Measurements from ENCODE around the gene CNGA3. TPM values are rescaled to one million over a fixed set of nuclear protein-coding genes. Genes with fewer than 3 reads are reported as not detected.

The CNGA3 gene
- total and polyA plus RNA-seq, 2 donors (not counting 3 experiments of a cell fraction or from before 2014, with no cell fraction given) = not detected

- Histone ChIP-seq H4K20me1 (replicated peaks; ENCODE audit: control insufficient read depth, extremely low read depth, insufficient read depth, low read length) (no peaks in the 10 kb centered on the region), H3K9ac (replicated peaks; ENCODE audit: extremely low read depth, insufficient read depth, low read length) (no peak overlapping the region), H3K9me1 (replicated peaks; ENCODE audit: control insufficient read depth, extremely low read depth, insufficient read depth, low read length) (no peaks in the 10 kb centered on the region), H3K4me2 (ENCODE audit: insufficient read depth, low read length) (no peak overlapping the region), H3K27me3 (ENCODE audit: control insufficient read depth in 2 of 2, insufficient read depth in 2 of 2, low read length in 2 of 2) (peaks cover 17 to 39% of the 10 kb centered on the region in 2 experiments), H2AFZ (ENCODE audit: low read depth, low read length) (no peak overlapping the region), H3K9me3 (replicated peaks; ENCODE audit: control insufficient read depth, insufficient read depth, low read length) (no peaks in the 10 kb centered on the region), H3K79me2 (ENCODE audit: control insufficient read depth, insufficient read depth, low read length) (no peaks in the 10 kb centered on the region), H3K36me3 (ENCODE audit: control insufficient read depth in 2 of 2, extremely low read depth in 1 of 2, insufficient read depth in 2 of 2, low read length in 2 of 2) (no peaks in the 10 kb centered on the region), H3K4me3 (replicated peaks in 1 of 3; ENCODE audit: insufficient read depth in 1 of 3, low read depth in 1 of 3, low read length in 3 of 3) (no peak overlapping the region), H3K27ac (ENCODE audit: insufficient read depth, low read depth, low read length) (no peak overlapping the region), H3K4me1 (ENCODE audit: control insufficient read depth, extremely low read depth, insufficient read depth, low read length) (no peaks in the 10 kb centered on the region)
- BruUV-seq (replicated peaks) = no TSS peak
- intact Hi-C loops (cut with micrococcal nuclease) = no loop called here
- CTCF ChIA-PET = interaction anchor here (1.2 kb wide), 1 partner anchor 9 kb away, joined by 3 read pairs; no protein-coding TSS in a partner anchor
- dilution Hi-C loops (cut with MboI; ENCODE audit: extremely low pct_ligation_motif_present, low sequenced_read_pairs) = no loop called here
- FAIRE-seq (no peak), DNase-seq (ENCODE audit: low read depth, low spot score) (no peak)
- TF ChIP-seq MAX (IDR thresholded peaks at IDR 0.05; ENCODE audit: insufficient read depth, insufficient read length) = no peak
- no peak for TF ChIP-seq FOS (IDR thresholded peaks at IDR 0.05; ENCODE audit: borderline replicate concordance, insufficient read depth, low read length)
- no peak for TF ChIP-seq CTCF (IDR thresholded peaks at IDR 0.05; ENCODE audit: extremely low read depth in 1 of 2, insufficient read depth in 1 of 2, low read depth in 1 of 2, low read length in 2 of 2)
- no peak for TF ChIP-seq JUN (IDR thresholded peaks at IDR 0.05; ENCODE audit: borderline replicate concordance, insufficient read depth, insufficient read length, low read depth)
- TF ChIP-seq EZH2 (IDR thresholded peaks at IDR 0.05; ENCODE audit: borderline replicate concordance, low read depth, low read length, severe bottlenecking) = no peak
- TF ChIP-seq GATA2 (IDR thresholded peaks at IDR 0.05; ENCODE audit: insufficient read depth, insufficient read length, low read depth, low read length) = no peak
- TF ChIP-seq POLR2AphosphoS5 (IDR thresholded peaks at IDR 0.05; ENCODE audit: insufficient read depth, low read depth, low read length) = no peak
- TF ChIP-seq MYC (IDR thresholded peaks at IDR 0.05; ENCODE audit: low read depth, low read length) = no peak
- no peak for TF ChIP-seq POLR2A (IDR thresholded peaks at IDR 0.05; ENCODE audit: low read depth, low read length)
- POLR2A ChIA-PET = no interaction called here
These were observed 58.4 kb downstream of the CNGA3 start for GRCh38 chr2:98404556-98405250.
